ENCODE results near the gene ARHGAP36.

Gene ARHGAP36

GRCh38 chrX:131072871-131073571 lies 14.9 kb downstream of the ARHGAP36 start:
- DNase-seq (ENCODE audit: low spot score) = no peak

DNA sequence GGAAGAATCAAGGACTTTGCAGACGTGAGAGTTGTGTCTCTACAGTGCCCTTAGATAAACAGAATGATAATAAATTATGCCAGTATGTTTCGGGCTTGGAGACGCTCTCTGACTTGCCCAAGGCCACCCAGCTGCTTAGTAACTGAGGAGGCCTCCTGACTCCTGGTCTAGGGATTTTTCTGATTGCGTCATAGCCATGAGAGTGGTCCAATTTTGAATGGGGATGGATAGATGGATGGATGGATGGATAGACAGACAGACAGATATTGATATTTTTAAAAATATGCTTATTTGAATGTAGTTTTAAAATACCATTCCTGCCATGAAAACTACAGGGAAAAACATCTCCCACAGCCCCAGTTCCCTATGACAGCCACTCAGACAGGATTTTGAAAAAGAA lies 15.5 kb downstream of the ARHGAP36 start:
- DNase-seq (ENCODE audit: low spot score) = no peak

GRCh38 chrX:131081772-131082740 lies 23.9 kb downstream of the ARHGAP36 start:
- no peak for DNase-seq (ENCODE audit: low spot score)

- DNase-seq (ENCODE audit: low spot score) = no peak
Measured at GRCh38 chrX:131083510-131084142, 25.5 kb downstream of the ARHGAP36 start.

DNA sequence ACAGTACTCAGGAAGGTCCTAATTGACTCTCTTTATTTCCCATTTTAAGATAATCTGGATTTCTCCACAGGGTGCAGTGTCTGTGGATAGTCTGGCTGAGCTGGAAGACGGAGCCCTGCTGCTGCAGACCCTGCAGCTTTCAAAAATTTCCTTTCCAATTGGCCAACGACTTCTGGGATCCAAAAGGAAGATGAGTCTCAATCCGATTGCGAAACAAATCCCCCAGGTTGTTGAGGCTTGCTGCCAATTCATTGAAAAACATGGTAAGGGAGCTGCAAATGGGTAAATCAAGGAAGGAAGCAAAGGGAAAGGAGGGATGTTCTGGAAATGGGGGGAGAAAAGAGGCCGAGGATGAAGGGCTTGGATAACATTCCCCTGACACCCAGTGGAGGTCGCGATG lies 26.0 kb downstream of the ARHGAP36 start:
- no peak for DNase-seq (ENCODE audit: low spot score)

GRCh38 chrX:131136776-131137175 lies 78.6 kb downstream of the ARHGAP36 start:
- DNase-seq (ENCODE audit: low spot score) = no peak

DNA sequence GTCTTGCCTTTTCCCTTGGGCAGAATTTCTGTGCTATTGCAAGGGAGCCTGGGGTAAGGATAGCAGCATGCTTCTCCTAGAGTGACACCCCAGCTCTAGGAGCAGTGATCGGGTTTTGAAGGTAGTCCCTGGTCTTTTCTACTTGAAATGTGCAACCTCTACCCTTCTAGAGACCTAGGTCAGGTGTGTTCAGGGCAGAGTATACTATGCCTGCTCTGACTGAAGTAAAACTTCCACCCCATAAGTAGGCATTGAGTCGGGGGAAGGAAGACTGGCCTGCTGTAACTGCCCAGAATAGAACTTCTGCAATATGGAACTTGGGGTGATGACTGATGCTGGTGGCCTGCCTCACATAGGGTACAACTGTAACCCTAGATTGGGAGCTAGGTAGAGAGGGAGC lies 80.9 kb downstream of the ARHGAP36 start:
- DNase-seq (ENCODE audit: low spot score) = no peak

All from putamen (tissue), 1 donor.